A549 (cell line): ENCODE results near the gene KIAA1671. TPM values are rescaled to one million over a fixed set of nuclear protein-coding genes. Genes with fewer than 3 reads are reported as not detected.
"Not testable (repeated sequence)": the region's sequence is repeated elsewhere in the genome, so short reads cannot be mapped to it uniquely, and the experiment has no call there.

Source experiments
- ATAC-seq, 2 experiments: fragments of 200-7000 bp in 1 of 2; fragments of >200 bp in 1 of 2; cut with Nextera tagmentation in 1 of 2; cut with Tn5 transposase in 1 of 2; 3 replicates each; pipeline versions ENCODE4 v1.8.0 to v1.9.1; 2018 to 2020; ENCODE audit warnings: mild to moderate bottlenecking in 1 of 2, moderate library complexity in 1 of 2
- CTCF ChIA-PET: fragments of 300-600 bp; sonication (Branson Sonifier 250); formaldehyde crosslinking; extraction: SDS; loops from one replicate; lab custom pipeline; 2021; ENCODE audit warnings: antibody characterized with exemption, inconsistent platforms; lab: Yijun Ruan, JAX
- POLR2A ChIA-PET: fragments of 350-600 bp; formaldehyde crosslinking; extraction: SDS; loops from one replicate; lab custom pipeline; 2021; ENCODE audit warnings: antibody characterized with exemption, inconsistent platforms; lab: Yijun Ruan, JAX
- DNase-seq, 2 experiments: peaks; one replicate each; pipeline versions ENCODE4 v3.0.0 to v3.0.0-alpha.2; 2011 to 2016; ENCODE audit warnings: low read depth in 1 of 2, low spot score in 1 of 2
- FAIRE-seq: peaks from 2 replicates; lab custom pipeline; 2011; peaks lifted over from hg19 to GRCh38; lab: Jason Lieb, UNC
- H3K27ac ChIP-seq, 2 experiments: fragments of >200 bp; sonication (Bioruptor Twin); formaldehyde crosslinking; 3 replicates each; pipeline ENCODE4 v1.5.1; 2016 to 2017
- H3K4me1 ChIP-seq: fragments of >200 bp; sonication (Bioruptor Twin); formaldehyde crosslinking; 3 replicates; pipeline ENCODE4 v1.6.1; 2016
- H3K4me2 ChIP-seq: fragments of >200 bp; sonication (Bioruptor Twin); formaldehyde crosslinking; 3 replicates; pipeline ENCODE4 v1.6.1; 2016
- H3K4me3 ChIP-seq: fragments of >200 bp; sonication (Bioruptor Twin); formaldehyde crosslinking; 3 replicates; pipeline ENCODE4 v1.5.1; 2016
- H3K9me3 ChIP-seq: fragments of >200 bp; sonication (Bioruptor Twin); formaldehyde crosslinking; 3 replicates; pipeline ENCODE4 v1.6.1; 2016
- BHLHE40 ChIP-seq: IDR thresholded peaks from 2 replicates; pipeline ENCODE4 v1.6.1; 2012; ENCODE audit warnings: low read depth, low read length, inconsistent platforms
- CEBPB ChIP-seq, 2 experiments: fragments of >200 bp in 1 of 2; sonication (Bioruptor Twin) in 1 of 2; formaldehyde crosslinking in 1 of 2; IDR thresholded peaks; 2 replicates each; pipeline ENCODE4 v1.6.1; 2012 to 2016
- CHD4 ChIP-seq: fragments of 200-600 bp; sonication (generic); IDR thresholded peaks from 2 replicates; pipeline ENCODE4 v1.6.1; 2016; ENCODE audit warnings: antibody characterized with exemption, mild to moderate bottlenecking, borderline replicate concordance
- EHF ChIP-seq: fragments of 250-450 bp; sonication (Bioruptor Pico); IDR thresholded peaks from 2 replicates; pipeline ENCODE4 v1.5.0; 2020; ENCODE audit warnings: mild to moderate bottlenecking
- EP300 ChIP-seq, 2 experiments: fragments of >200 bp; sonication (Bioruptor Twin); formaldehyde crosslinking; IDR thresholded peaks; 2 replicates in 1 of 2; 3 replicates in 1 of 2; pipeline ENCODE4 v1.6.1; 2016 to 2017
- HDAC2 ChIP-seq: fragments of 200-600 bp; sonication (generic); IDR thresholded peaks from 2 replicates; pipeline ENCODE4 v1.6.1; 2016
- HMGXB4 ChIP-seq: fragments of 250-450 bp; sonication (Bioruptor Pico); IDR thresholded peaks from 2 replicates; pipeline ENCODE4 v1.5.0; 2021; ENCODE audit warnings: mild to moderate bottlenecking, moderate library complexity, borderline replicate concordance
- HOXB5 ChIP-seq: fragments of 250-450 bp; sonication (Bioruptor Pico); IDR thresholded peaks from 2 replicates; pipeline ENCODE4 v1.5.0; 2020; ENCODE audit warnings: mild to moderate bottlenecking, moderate library complexity
- JUNB ChIP-seq: fragments of >200 bp; sonication (Bioruptor Twin); formaldehyde crosslinking; IDR thresholded peaks from 2 replicates; pipeline ENCODE4 v1.6.1; 2016
- PBX3 ChIP-seq: IDR thresholded peaks from 2 replicates; pipeline ENCODE4 v1.6.1; 2012
- PHF8 ChIP-seq: fragments of 200-600 bp; sonication (generic); IDR thresholded peaks from 2 replicates; pipeline ENCODE4 v1.6.1; 2016; ENCODE audit warnings: low read depth, mild to moderate bottlenecking, antibody characterized with exemption, moderate library complexity, borderline replicate concordance
- RAD21 ChIP-seq, 2 experiments: fragments of >200 bp in 1 of 2; sonication (Bioruptor Twin) in 1 of 2; formaldehyde crosslinking in 1 of 2; IDR thresholded peaks in 1 of 2; conservative IDR thresholded peaks in 1 of 2; 2 replicates in 1 of 2; 3 replicates in 1 of 2; pipeline ENCODE4 v1.6.1; 2012 to 2018; ENCODE audit warnings: inconsistent platforms in 1 of 2
- RARB ChIP-seq: fragments of 250-450 bp; sonication (Bioruptor Pico); IDR thresholded peaks from 2 replicates; pipeline ENCODE4 v1.8.0; 2021; ENCODE audit warnings: mild to moderate bottlenecking, moderate library complexity
- RCOR1 ChIP-seq: fragments of 150-350 bp; IDR thresholded peaks from 2 replicates; pipeline ENCODE4 v1.6.1; 2014; ENCODE audit warnings: antibody characterized with exemption, low read length, low read depth
- RNF2 ChIP-seq: fragments of 200-600 bp; sonication (generic); IDR thresholded peaks from 2 replicates; pipeline ENCODE4 v1.6.1; 2016; ENCODE audit warnings: low read depth, mild to moderate bottlenecking, antibody characterized with exemption, moderate library complexity, borderline replicate concordance
- SMC3 ChIP-seq: fragments of >200 bp; sonication (Bioruptor Twin); formaldehyde crosslinking; IDR thresholded peaks from 3 replicates; pipeline ENCODE4 v1.6.1; 2018; ENCODE audit warnings: inconsistent platforms
- ZSCAN20 ChIP-seq: fragments of 250-450 bp; sonication (Bioruptor Pico); IDR thresholded peaks from 2 replicates; pipeline ENCODE4 v1.8.0; 2022; ENCODE audit warnings: mild to moderate bottlenecking, moderate library complexity
- WGBS: methylation state at CpG from one replicate; pipeline ENCODE4 v1.1.6; 2017; ENCODE audit errors: missing lambda C conversion rate; 5-methylcytosine and 5-hydroxymethylcytosine counted together
- polyA plus RNA-seq, 4 experiments: library from polyadenylated mRNA; depleted of rRNA in 3 of 4; stranded (reverse); fragments of >200 nt; fragmentation: RNase III in 1 of 4; extraction: RNeasy Plus Mini Kit Qiagen cat#74134 plus additional on column Dnase treatment in 1 of 4; gene quantifications; 2 replicates in 3 of 4; 3 replicates in 1 of 4; pipeline ENCODE4 v1.2.3, GENCODE V29; 2011 to 2017
- TF ChIP-seq, protein P1 (sequence below): fragments of 150-350 bp; IDR thresholded peaks from 2 replicates; pipeline ENCODE4 v1.6.1; 2014; ENCODE audit warnings: low read depth, mild to moderate bottlenecking, low read length
- TF ChIP-seq, protein P2 (sequence below): fragments of >200 bp; sonication (Bioruptor Twin); formaldehyde crosslinking; IDR thresholded peaks from 3 replicates; pipeline ENCODE4 v1.6.1; 2016
- TF ChIP-seq, protein P3 (sequence below): fragments of >200 bp; sonication (Bioruptor Twin); formaldehyde crosslinking; IDR thresholded peaks from 3 replicates; pipeline ENCODE4 v1.5.1; 2016
- TF ChIP-seq, protein P4 (sequence below): fragments of >200 bp; sonication (Bioruptor Twin); formaldehyde crosslinking; IDR thresholded peaks from 2 replicates; pipeline ENCODE4 v1.6.1; 2016

Gene KIAA1671
- polyA plus RNA-seq, 2 of the 4 experiments (the other 2 are of a cell fraction), result 5.3 to 7.9 TPM

DNA sequence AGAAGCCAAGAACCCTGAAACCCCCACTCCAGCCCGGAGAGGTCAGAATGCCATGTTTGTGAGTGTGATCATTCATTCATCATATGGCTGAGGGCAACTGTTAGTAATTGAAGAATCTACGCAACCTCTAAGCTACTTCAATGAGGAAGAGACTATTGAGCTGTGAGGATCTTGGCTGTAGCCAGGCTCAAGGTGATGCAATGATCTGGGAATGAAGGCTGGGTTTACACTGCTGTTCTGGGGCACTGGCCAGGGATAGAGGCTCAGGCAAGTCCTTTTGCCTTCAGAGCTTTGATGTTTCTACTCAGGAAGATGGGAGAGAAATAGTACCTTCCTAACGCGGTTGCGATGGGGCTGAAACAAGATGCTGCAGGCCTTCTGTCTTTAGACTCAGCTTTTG, 279.8 kb downstream of the KIAA1671 start:
- Histone ChIP-seq H3K4me1 (no peaks in the 10 kb centered on the region), H3K4me2 (no peak overlapping the region), H3K4me3 (no peak overlapping the region), H3K9me3 (no peaks in the 10 kb centered on the region), H3K27ac (no peak overlapping the region)
- 30% methylated on average over 5 of the region's 5 CpGs for WGBS
- ATAC-seq (no peak), FAIRE-seq (no peak), DNase-seq (no peak)
- ChIA-PET CTCF (interaction anchor here (1.3 kb wide), 2 partner anchors 31 to 1098 kb away, joined by 3 read pairs; no protein-coding TSS in a partner anchor), POLR2A (no interaction called here)
- no peak for TF ChIP-seq SMC3
- no peak for TF ChIP-seq RARB (CRISPR knock-in tag)
- TF ChIP-seq, protein P1, sequence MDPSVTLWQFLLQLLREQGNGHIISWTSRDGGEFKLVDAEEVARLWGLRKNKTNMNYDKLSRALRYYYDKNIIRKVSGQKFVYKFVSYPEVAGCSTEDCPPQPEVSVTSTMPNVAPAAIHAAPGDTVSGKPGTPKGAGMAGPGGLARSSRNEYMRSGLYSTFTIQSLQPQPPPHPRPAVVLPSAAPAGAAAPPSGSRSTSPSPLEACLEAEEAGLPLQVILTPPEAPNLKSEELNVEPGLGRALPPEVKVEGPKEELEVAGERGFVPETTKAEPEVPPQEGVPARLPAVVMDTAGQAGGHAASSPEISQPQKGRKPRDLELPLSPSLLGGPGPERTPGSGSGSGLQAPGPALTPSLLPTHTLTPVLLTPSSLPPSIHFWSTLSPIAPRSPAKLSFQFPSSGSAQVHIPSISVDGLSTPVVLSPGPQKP, result no peak
- TF ChIP-seq HOXB5 (CRISPR knock-in tag), result no peak
- no peak for TF ChIP-seq EP300 (IDR thresholded peaks at IDR 0.05)
- TF ChIP-seq, protein P2, sequence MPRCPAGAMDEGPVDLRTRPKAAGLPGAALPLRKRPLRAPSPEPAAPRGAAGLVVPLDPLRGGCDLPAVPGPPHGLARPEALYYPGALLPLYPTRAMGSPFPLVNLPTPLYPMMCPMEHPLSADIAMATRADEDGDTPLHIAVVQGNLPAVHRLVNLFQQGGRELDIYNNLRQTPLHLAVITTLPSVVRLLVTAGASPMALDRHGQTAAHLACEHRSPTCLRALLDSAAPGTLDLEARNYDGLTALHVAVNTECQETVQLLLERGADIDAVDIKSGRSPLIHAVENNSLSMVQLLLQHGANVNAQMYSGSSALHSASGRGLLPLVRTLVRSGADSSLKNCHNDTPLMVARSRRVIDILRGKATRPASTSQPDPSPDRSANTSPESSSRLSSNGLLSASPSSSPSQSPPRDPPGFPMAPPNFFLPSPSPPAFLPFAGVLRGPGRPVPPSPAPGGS, result no peak
- TF ChIP-seq JUNB, result no peak
- no peak for TF ChIP-seq HMGXB4 (CRISPR knock-in tag)
- TF ChIP-seq HDAC2, result no peak
- no peak for TF ChIP-seq RCOR1
- no peak for TF ChIP-seq EHF (CRISPR knock-in tag)
- no peak for TF ChIP-seq CEBPB (IDR thresholded peaks at IDR 0.05)
- TF ChIP-seq PHF8, result no peak
- TF ChIP-seq CHD4, result no peak
- no peak for TF ChIP-seq RNF2
- TF ChIP-seq BHLHE40, result no peak
- TF ChIP-seq ZSCAN20 (CRISPR knock-in tag), result no peak

DNA sequence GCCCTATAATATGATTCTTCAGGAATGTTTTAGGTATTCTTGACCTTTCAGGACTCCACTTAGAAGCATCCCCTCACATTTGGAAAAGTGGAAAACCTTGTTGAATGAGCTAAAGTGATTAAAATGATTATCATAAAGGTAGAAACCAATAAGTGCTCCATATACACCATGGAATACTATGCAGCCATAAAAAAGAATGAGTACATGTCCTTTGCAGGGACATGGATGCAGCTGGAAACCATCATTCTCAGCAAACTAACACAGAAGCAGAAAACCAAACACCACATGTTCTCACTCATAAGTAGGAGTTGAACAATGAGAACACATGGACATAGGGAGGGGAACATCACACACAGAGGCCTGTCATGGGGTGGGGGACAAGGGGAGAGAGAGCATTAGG, 281.2 kb downstream of the KIAA1671 start:
- H3K9me3 ChIP-seq, POLR2A ChIA-PET, DNase-seq, H3K4me2 ChIP-seq, ATAC-seq, H3K4me3 ChIP-seq, H3K4me1 ChIP-seq, FAIRE-seq, H3K27ac ChIP-seq: not testable (repeated sequence)
- CTCF ChIA-PET, result interaction anchor here (1.0 kb wide), 1 partner anchor 8 kb away, joined by 3 read pairs; no protein-coding TSS in a partner anchor

GRCh38 chr22:25235547-25236290, 283.2 kb downstream of the KIAA1671 start:
- H3K27ac ChIP-seq, result peak overlapping the region in 1 of 2 experiments; percentile 48; a peak in 2 of 6 replicates
- H3K4me3 ChIP-seq, result peak overlapping the region; percentile 24; the same call in 2 of the 3 replicates
- peak overlapping the region; percentile 80 for H3K4me2 ChIP-seq
- H3K4me1 ChIP-seq, result no peaks in the 10 kb centered on the region
- 16% methylated on average over 13 of the region's 30 CpGs for WGBS
- ChIA-PET POLR2A (no interaction called here), CTCF (interaction anchor here (0.6 to 1.8 kb wide), 20 partner anchors 8 to 1095 kb away, joined by 3 to 6 read pairs (median 3); partner anchors contain the start of gene CRYBB2)
- ATAC-seq (peak; percentile 98 to 99), FAIRE-seq (no peak), DNase-seq (peak; percentile 86 to 91)
- H3K9me3 ChIP-seq, result no peaks in the 10 kb centered on the region
- TF ChIP-seq, protein P3, sequence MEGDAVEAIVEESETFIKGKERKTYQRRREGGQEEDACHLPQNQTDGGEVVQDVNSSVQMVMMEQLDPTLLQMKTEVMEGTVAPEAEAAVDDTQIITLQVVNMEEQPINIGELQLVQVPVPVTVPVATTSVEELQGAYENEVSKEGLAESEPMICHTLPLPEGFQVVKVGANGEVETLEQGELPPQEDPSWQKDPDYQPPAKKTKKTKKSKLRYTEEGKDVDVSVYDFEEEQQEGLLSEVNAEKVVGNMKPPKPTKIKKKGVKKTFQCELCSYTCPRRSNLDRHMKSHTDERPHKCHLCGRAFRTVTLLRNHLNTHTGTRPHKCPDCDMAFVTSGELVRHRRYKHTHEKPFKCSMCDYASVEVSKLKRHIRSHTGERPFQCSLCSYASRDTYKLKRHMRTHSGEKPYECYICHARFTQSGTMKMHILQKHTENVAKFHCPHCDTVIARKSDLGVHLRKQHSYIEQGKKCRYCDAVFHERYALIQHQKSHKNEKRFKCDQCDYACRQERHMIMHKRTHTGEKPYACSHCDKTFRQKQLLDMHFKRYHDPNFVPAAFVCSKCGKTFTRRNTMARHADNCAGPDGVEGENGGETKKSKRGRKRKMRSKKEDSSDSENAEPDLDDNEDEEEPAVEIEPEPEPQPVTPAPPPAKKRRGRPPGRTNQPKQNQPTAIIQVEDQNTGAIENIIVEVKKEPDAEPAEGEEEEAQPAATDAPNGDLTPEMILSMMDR, result peak; percentile 61
- TF ChIP-seq BHLHE40 (no peak), PBX3 (peak; percentile 96), SMC3 (peak; percentile 80), RAD21 (conservative IDR thresholded peaks at IDR 0.05 in 1 of 2, IDR thresholded peaks at IDR 0.05 in 1 of 2) (peak; percentile 85 to 87), RNF2 (no peak)
- TF ChIP-seq, protein P4, sequence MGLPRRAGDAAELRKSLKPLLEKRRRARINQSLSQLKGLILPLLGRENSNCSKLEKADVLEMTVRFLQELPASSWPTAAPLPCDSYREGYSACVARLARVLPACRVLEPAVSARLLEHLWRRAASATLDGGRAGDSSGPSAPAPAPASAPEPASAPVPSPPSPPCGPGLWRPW, result no peak
